ENCODE results near the gene CDRT15.

CDRT15 gene

DNA sequence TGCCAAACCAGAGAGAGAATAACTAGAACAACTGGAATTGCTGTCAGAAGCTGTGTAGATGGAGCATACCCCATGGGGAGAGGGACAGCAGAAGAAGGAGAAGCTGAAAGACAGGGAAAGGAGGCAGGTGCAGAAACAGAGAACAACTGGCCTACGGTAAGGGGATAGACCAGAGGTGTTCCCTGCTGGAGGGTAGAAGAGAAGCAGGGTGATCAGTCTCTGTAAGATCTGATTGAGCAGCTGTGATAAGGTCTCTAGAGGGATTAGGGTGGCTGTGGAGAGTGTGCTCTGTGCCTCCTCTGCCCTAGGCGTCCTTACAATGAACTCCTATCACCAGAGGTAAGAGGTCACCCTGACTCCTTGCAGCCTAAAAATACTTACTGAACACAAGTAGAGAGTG is 33.8 kb upstream of the CDRT15 start:
- no peak for ATAC-seq

DNA sequence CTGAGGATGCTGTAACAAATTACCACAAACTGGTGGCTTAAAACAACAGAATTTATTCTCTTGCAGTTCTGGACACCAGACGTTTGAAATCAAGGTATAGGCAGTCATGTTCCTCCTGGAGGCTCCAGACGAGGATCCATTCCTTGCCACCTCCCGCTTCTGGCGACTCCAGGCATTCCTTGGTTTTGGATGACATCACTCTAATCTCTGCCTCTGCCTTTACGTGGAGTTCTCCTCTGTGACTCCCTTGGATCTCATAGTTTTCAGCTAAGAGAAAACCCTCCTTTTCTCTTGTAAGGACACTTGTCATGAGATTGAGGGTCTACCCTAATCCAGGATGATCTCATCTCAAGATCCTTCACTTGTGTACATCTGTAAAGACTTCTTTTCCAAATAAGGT is 32.8 kb upstream of the CDRT15 start:
- TF ChIP-seq ZNF8 (CRISPR knock-in tag; IDR thresholded peaks at IDR 0.05) = no peak
- no peak for TF ChIP-seq BACH2 (CRISPR knock-in tag; IDR thresholded peaks at IDR 0.05; ENCODE audit: borderline replicate concordance)
- TF ChIP-seq ZNF565 (CRISPR knock-in tag; conservative IDR thresholded peaks at IDR 0.05; ENCODE audit: low read depth) = no peak
- ATAC-seq = no peak

More for the DNA sequence above, 33.8 kb upstream of the CDRT15 start:
- no peak for TF ChIP-seq ARNTL (CRISPR knock-in tag; IDR thresholded peaks at IDR 0.05; ENCODE audit: borderline replicate concordance, low read depth)
- no peak for TF ChIP-seq ESRRG (CRISPR knock-in tag; IDR thresholded peaks at IDR 0.05)
- TF ChIP-seq, protein P1, sequence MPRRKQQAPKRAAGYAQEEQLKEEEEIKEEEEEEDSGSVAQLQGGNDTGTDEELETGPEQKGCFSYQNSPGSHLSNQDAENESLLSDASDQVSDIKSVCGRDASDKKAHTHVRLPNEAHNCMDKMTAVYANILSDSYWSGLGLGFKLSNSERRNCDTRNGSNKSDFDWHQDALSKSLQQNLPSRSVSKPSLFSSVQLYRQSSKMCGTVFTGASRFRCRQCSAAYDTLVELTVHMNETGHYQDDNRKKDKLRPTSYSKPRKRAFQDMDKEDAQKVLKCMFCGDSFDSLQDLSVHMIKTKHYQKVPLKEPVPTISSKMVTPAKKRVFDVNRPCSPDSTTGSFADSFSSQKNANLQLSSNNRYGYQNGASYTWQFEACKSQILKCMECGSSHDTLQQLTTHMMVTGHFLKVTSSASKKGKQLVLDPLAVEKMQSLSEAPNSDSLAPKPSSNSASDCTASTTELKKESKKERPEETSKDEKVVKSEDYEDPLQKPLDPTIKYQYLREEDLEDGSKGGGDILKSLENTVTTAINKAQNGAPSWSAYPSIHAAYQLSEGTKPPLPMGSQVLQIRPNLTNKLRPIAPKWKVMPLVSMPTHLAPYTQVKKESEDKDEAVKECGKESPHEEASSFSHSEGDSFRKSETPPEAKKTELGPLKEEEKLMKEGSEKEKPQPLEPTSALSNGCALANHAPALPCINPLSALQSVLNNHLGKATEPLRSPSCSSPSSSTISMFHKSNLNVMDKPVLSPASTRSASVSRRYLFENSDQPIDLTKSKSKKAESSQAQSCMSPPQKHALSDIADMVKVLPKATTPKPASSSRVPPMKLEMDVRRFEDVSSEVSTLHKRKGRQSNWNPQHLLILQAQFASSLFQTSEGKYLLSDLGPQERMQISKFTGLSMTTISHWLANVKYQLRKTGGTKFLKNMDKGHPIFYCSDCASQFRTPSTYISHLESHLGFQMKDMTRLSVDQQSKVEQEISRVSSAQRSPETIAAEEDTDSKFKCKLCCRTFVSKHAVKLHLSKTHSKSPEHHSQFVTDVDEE (CRISPR knock-in tag; IDR thresholded peaks at IDR 0.05) = no peak
- TF ChIP-seq, protein P2, sequence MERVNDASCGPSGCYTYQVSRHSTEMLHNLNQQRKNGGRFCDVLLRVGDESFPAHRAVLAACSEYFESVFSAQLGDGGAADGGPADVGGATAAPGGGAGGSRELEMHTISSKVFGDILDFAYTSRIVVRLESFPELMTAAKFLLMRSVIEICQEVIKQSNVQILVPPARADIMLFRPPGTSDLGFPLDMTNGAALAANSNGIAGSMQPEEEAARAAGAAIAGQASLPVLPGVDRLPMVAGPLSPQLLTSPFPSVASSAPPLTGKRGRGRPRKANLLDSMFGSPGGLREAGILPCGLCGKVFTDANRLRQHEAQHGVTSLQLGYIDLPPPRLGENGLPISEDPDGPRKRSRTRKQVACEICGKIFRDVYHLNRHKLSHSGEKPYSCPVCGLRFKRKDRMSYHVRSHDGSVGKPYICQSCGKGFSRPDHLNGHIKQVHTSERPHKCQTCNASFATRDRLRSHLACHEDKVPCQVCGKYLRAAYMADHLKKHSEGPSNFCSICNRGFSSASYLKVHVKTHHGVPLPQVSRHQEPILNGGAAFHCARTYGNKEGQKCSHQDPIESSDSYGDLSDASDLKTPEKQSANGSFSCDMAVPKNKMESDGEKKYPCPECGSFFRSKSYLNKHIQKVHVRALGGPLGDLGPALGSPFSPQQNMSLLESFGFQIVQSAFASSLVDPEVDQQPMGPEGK (CRISPR knock-in tag; IDR thresholded peaks at IDR 0.05; ENCODE audit: borderline replicate concordance) = no peak
- TF ChIP-seq, protein P3, sequence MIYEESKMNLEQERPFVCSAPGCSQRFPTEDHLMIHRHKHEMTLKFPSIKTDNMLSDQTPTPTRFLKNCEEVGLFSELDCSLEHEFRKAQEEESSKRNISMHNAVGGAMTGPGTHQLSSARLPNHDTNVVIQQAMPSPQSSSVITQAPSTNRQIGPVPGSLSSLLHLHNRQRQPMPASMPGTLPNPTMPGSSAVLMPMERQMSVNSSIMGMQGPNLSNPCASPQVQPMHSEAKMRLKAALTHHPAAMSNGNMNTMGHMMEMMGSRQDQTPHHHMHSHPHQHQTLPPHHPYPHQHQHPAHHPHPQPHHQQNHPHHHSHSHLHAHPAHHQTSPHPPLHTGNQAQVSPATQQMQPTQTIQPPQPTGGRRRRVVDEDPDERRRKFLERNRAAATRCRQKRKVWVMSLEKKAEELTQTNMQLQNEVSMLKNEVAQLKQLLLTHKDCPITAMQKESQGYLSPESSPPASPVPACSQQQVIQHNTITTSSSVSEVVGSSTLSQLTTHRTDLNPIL (CRISPR knock-in tag; IDR thresholded peaks at IDR 0.05; ENCODE audit: low read depth) = no peak
- TF ChIP-seq, protein P4, sequence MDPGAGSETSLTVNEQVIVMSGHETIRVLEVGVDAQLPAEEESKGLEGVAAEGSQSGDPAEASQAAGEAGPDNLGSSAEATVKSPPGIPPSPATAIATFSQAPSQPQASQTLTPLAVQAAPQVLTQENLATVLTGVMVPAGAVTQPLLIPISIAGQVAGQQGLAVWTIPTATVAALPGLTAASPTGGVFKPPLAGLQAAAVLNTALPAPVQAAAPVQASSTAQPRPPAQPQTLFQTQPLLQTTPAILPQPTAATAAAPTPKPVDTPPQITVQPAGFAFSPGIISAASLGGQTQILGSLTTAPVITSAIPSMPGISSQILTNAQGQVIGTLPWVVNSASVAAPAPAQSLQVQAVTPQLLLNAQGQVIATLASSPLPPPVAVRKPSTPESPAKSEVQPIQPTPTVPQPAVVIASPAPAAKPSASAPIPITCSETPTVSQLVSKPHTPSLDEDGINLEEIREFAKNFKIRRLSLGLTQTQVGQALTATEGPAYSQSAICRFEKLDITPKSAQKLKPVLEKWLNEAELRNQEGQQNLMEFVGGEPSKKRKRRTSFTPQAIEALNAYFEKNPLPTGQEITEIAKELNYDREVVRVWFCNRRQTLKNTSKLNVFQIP (CRISPR knock-in tag; IDR thresholded peaks at IDR 0.05; ENCODE audit: borderline replicate concordance, low read depth) = no peak
- TF ChIP-seq GLIS3 (CRISPR knock-in tag; IDR thresholded peaks at IDR 0.05) = no peak
- TF ChIP-seq ZNF8 (CRISPR knock-in tag; IDR thresholded peaks at IDR 0.05) = no peak
- TF ChIP-seq SNAI2 (CRISPR knock-in tag; IDR thresholded peaks at IDR 0.05) = no peak
- no peak for TF ChIP-seq PPARA (CRISPR knock-in tag; IDR thresholded peaks at IDR 0.05; ENCODE audit: borderline replicate concordance)
- no peak for TF ChIP-seq ZFP30 (CRISPR knock-in tag; IDR thresholded peaks at IDR 0.05)
- TF ChIP-seq ISL1 (CRISPR knock-in tag; IDR thresholded peaks at IDR 0.05) = no peak
- TF ChIP-seq TOX (CRISPR knock-in tag; IDR thresholded peaks at IDR 0.05; ENCODE audit: borderline replicate concordance) = no peak
- TF ChIP-seq ZFP3 (CRISPR knock-in tag; IDR thresholded peaks at IDR 0.05) = no peak
- TF ChIP-seq BACH2 (CRISPR knock-in tag; IDR thresholded peaks at IDR 0.05; ENCODE audit: borderline replicate concordance) = no peak
- no peak for TF ChIP-seq ZNF565 (CRISPR knock-in tag; conservative IDR thresholded peaks at IDR 0.05; ENCODE audit: low read depth)

DNA sequence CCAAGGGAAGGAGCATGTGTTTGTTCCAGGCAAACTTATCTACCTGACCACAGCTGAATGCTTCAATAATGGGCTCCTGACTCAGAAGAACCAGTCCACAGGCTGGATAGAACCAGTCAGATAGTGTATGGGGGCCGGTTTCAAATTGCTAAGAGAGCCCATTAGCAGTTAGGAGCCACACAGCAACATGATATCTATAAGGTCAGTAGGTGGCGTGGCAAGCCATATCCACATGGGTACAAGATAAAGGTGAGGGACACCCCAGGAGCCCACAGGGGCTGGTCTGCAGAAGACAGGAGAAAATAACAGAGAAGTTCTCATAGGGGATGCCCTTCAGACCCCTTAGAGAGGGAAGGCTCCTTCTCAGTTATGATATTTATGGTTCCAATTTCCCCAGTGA is 31.6 kb upstream of the CDRT15 start:
- TF ChIP-seq TOX (CRISPR knock-in tag; IDR thresholded peaks at IDR 0.05; ENCODE audit: borderline replicate concordance) = no peak
- TF ChIP-seq ZC3H10 (CRISPR knock-in tag; IDR thresholded peaks at IDR 0.05) = no peak
- TF ChIP-seq CSDC2 (CRISPR knock-in tag; IDR thresholded peaks at IDR 0.05) = no peak
- TF ChIP-seq, protein P1 (CRISPR knock-in tag; IDR thresholded peaks at IDR 0.05) = no peak
- TF ChIP-seq RARB (CRISPR knock-in tag; IDR thresholded peaks at IDR 0.05) = no peak
- TF ChIP-seq, protein P4 (CRISPR knock-in tag; IDR thresholded peaks at IDR 0.05; ENCODE audit: borderline replicate concordance, low read depth) = no peak
- no peak for TF ChIP-seq ARNTL (CRISPR knock-in tag; IDR thresholded peaks at IDR 0.05; ENCODE audit: borderline replicate concordance, low read depth)
- TF ChIP-seq ZFP3 (CRISPR knock-in tag; IDR thresholded peaks at IDR 0.05) = no peak
- no peak for TF ChIP-seq GLIS3 (CRISPR knock-in tag; IDR thresholded peaks at IDR 0.05)
- TF ChIP-seq ZNF8 (CRISPR knock-in tag; IDR thresholded peaks at IDR 0.05) = no peak
- no peak for TF ChIP-seq ESRRG (CRISPR knock-in tag; IDR thresholded peaks at IDR 0.05)
- no peak for TF ChIP-seq ISL1 (CRISPR knock-in tag; IDR thresholded peaks at IDR 0.05)
- TF ChIP-seq, protein P3 (CRISPR knock-in tag; IDR thresholded peaks at IDR 0.05; ENCODE audit: low read depth) = no peak

More for the DNA sequence above, 31.6 kb upstream of the CDRT15 start:
- ATAC-seq = no peak
